NCI-H2107 treated with DMSO at 0.1 percent for 48 hours (cell line): Measurements from ENCODE around the gene ARHGEF11.

Experiments
- DNase-seq: peaks from one replicate; lab custom pipeline; 2025; ENCODE audit not compliant: unreplicated experiment; lab: John Stamatoyannopoulos, UW

Gene ARHGEF11

GRCh38 chr1:156956333-156956732, 89.2 kb downstream of the ARHGEF11 start:
- no peak for DNase-seq

- DNase-seq: no peak
Observed at GRCh38 chr1:156953571-156953970, 92.0 kb downstream of the ARHGEF11 start.

- no peak for DNase-seq
Observed at GRCh38 chr1:156951371-156951770, 94.2 kb downstream of the ARHGEF11 start.

- no peak for DNase-seq
Observed at GRCh38 chr1:156949127-156949526, 96.4 kb downstream of the ARHGEF11 start.

- no peak for DNase-seq
Observed at GRCh38 chr1:156948708-156949107, 96.8 kb downstream of the ARHGEF11 start.

GRCh38 chr1:156947818-156948525, 97.6 kb downstream of the ARHGEF11 start:
- no peak for DNase-seq

- no peak for DNase-seq
Observed at GRCh38 chr1:156947127-156947526, 98.4 kb downstream of the ARHGEF11 start.

GRCh38 chr1:156945881-156946661, 99.5 kb downstream of the ARHGEF11 start:
- DNase-seq: no peak

- no peak for DNase-seq
Observed at GRCh38 chr1:156944848-156945247, 100.7 kb downstream of the ARHGEF11 start.

- no peak for DNase-seq
Observed at GRCh38 chr1:156944268-156944667, 101.3 kb downstream of the ARHGEF11 start.

- no peak for DNase-seq
Observed at GRCh38 chr1:156943756-156944155, 101.8 kb downstream of the ARHGEF11 start.

- DNase-seq: no peak
Observed at GRCh38 chr1:156942576-156942975, 103.0 kb downstream of the ARHGEF11 start.

- DNase-seq: no peak
Observed at GRCh38 chr1:156942176-156942575, 103.4 kb downstream of the ARHGEF11 start.

GRCh38 chr1:156941675-156942074, 103.9 kb downstream of the ARHGEF11 start:
- no peak for DNase-seq

- no peak for DNase-seq
Observed at GRCh38 chr1:156939786-156940334, 105.7 kb downstream of the ARHGEF11 start.

GRCh38 chr1:156938813-156939212, 106.7 kb downstream of the ARHGEF11 start:
- no peak for DNase-seq

- DNase-seq: no peak
Observed at GRCh38 chr1:156937883-156938282, 107.7 kb downstream of the ARHGEF11 start.

GRCh38 chr1:156936721-156937220, 108.8 kb downstream of the ARHGEF11 start:
- no peak for DNase-seq

GRCh38 chr1:156936191-156936590, 109.4 kb downstream of the ARHGEF11 start:
- DNase-seq: no peak

GRCh38 chr1:156935505-156936128, 109.9 kb downstream of the ARHGEF11 start:
- DNase-seq: no peak

- no peak for DNase-seq
Observed at GRCh38 chr1:156933136-156933535, 112.4 kb downstream of the ARHGEF11 start.
